Loucy (cell line): ENCODE measurements around the gene HDAC11.

ENCODE experiments used
- H2AFZ ChIP-seq: fragments of 200-600 bp; sonication (generic); 2 replicates; pipeline ENCODE4 v1.6.0; 2016; ENCODE audit warnings: antibody characterized with exemption, mild to moderate bottlenecking, low read length, moderate library complexity
- H3F3A ChIP-seq: fragments of 200-600 bp; 2 replicates; pipeline ENCODE4 v1.6.0; 2016; ENCODE audit warnings: antibody characterized with exemption, low read depth, mild to moderate bottlenecking
- H3K27me3 ChIP-seq: fragments of 200-600 bp; sonication (generic); 2 replicates; pipeline ENCODE4 v1.6.1; 2014; ENCODE audit warnings: low read length, mild to moderate bottlenecking; ENCODE audit not compliant: insufficient read depth, poor library complexity, severe bottlenecking
- H3K36me3 ChIP-seq: fragments of 200-600 bp; sonication (generic); 2 replicates; pipeline ENCODE4 v1.6.1; 2016; ENCODE audit warnings: low read length; ENCODE audit not compliant: insufficient read depth
- H3K4me1 ChIP-seq: fragments of 200-600 bp; sonication (generic); 2 replicates; pipeline ENCODE4 v1.5.1; 2014; ENCODE audit warnings: low read length, mild to moderate bottlenecking; ENCODE audit not compliant: insufficient read depth, poor library complexity, severe bottlenecking
- H3K4me2 ChIP-seq: fragments of 200-600 bp; sonication (generic); 2 replicates; pipeline ENCODE4 v1.6.0; 2014; ENCODE audit warnings: antibody characterized with exemption, low read length, low read depth, mild to moderate bottlenecking; ENCODE audit not compliant: poor library complexity, severe bottlenecking
- H3K4me3 ChIP-seq: fragments of 200-600 bp; sonication (generic); 2 replicates; pipeline ENCODE4 v1.5.1; 2014; ENCODE audit warnings: low read length, mild to moderate bottlenecking, mixed read lengths; ENCODE audit not compliant: poor library complexity, severe bottlenecking
- H3K79me2 ChIP-seq: fragments of 200-600 bp; sonication (generic); 2 replicates; pipeline ENCODE4 v1.6.1; 2014; ENCODE audit warnings: low read length; ENCODE audit not compliant: insufficient read depth
- H3K9ac ChIP-seq: fragments of 200-600 bp; sonication (generic); 2 replicates; pipeline ENCODE4 v1.6.0; 2014; ENCODE audit warnings: mild to moderate bottlenecking, low read depth, low read length, moderate library complexity; ENCODE audit not compliant: poor library complexity, severe bottlenecking
- H3K9me2 ChIP-seq: fragments of 200-600 bp; sonication (generic); replicated peaks from 2 replicates; pipeline ENCODE4 v1.6.1; 2016; ENCODE audit warnings: low read depth, low read length, mixed read lengths
- H3K9me3 ChIP-seq: fragments of 200-600 bp; sonication (generic); 2 replicates; pipeline ENCODE4 v1.6.1; 2014; ENCODE audit warnings: mild to moderate bottlenecking, antibody characterized with exemption, low read length, low read depth; ENCODE audit not compliant: insufficient read depth
- H4K20me1 ChIP-seq: fragments of 200-600 bp; sonication (generic); 2 replicates; pipeline ENCODE4 v1.6.0; 2014; ENCODE audit warnings: antibody characterized with exemption, low read length, mild to moderate bottlenecking; ENCODE audit not compliant: insufficient read depth, poor library complexity, severe bottlenecking
- EZH2phosphoT487 ChIP-seq: fragments of 200-600 bp; IDR thresholded peaks from 2 replicates; pipeline ENCODE4 v1.6.1; 2018; ENCODE audit warnings: antibody characterized with exemption, mild to moderate bottlenecking, moderate library complexity, borderline replicate concordance
- TF ChIP-seq, protein P1 (sequence below): fragments of 200-600 bp; sonication (generic); conservative IDR thresholded peaks from 2 replicates; pipeline ENCODE4 v1.5.1; 2014; ENCODE audit warnings: mild to moderate bottlenecking, antibody characterized with exemption, low read length

The HDAC11 gene

DNA sequence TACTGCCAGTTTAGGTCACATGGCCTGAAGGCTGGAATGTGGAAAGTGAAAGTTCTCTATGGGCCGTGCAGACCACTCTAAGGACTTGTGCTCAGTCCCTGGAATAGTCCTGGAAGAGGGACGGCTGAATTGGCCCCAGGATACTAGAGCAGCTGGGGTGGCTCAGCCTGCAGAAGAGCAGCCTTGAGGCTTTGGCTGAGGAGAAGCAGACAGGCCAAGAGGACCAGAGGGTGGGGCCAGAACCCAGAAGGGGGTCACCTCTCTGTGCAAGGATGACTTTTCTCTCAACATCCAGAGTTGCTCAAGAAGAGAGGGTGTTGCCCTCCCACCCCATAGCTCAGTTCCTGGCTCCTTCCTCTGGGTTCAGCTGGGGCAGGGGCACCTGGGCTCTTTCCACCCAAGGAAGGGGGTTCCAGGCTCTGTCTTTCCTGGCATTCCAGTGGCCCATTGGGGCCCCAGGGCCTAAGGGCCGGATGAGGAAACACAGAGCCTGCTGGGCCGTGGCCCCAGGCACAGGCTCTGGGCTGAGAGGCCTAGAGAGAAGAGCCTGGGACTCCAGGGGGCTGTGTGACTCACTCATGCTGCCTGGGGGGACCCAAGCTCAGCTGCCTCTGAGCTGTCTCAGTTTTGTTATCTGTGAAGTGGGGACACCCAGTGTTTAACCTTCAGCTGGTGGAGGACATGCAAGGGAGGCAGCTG, 60.3 kb downstream of the HDAC11 start:
- Histone ChIP-seq H3K9me3 (no peaks in the 10 kb centered on the region), H3K9ac (no peak overlapping the region), H3K36me3 (no peaks in the 10 kb centered on the region), H3K9me2 (no peaks in the 10 kb centered on the region), H3K79me2 (no peaks in the 10 kb centered on the region), H3K4me2 (no peak overlapping the region), H4K20me1 (no peaks in the 10 kb centered on the region), H3K27me3 (no peaks in the 10 kb centered on the region), H3K4me1 (peaks cover 25% of the 10 kb centered on the region), H2AFZ (no peak overlapping the region), H3F3A (no peaks in the 10 kb centered on the region), H3K4me3 (no peak overlapping the region)
- TF ChIP-seq EZH2phosphoT487: no peak
- TF ChIP-seq, protein P1, sequence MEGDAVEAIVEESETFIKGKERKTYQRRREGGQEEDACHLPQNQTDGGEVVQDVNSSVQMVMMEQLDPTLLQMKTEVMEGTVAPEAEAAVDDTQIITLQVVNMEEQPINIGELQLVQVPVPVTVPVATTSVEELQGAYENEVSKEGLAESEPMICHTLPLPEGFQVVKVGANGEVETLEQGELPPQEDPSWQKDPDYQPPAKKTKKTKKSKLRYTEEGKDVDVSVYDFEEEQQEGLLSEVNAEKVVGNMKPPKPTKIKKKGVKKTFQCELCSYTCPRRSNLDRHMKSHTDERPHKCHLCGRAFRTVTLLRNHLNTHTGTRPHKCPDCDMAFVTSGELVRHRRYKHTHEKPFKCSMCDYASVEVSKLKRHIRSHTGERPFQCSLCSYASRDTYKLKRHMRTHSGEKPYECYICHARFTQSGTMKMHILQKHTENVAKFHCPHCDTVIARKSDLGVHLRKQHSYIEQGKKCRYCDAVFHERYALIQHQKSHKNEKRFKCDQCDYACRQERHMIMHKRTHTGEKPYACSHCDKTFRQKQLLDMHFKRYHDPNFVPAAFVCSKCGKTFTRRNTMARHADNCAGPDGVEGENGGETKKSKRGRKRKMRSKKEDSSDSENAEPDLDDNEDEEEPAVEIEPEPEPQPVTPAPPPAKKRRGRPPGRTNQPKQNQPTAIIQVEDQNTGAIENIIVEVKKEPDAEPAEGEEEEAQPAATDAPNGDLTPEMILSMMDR: no peak

DNA sequence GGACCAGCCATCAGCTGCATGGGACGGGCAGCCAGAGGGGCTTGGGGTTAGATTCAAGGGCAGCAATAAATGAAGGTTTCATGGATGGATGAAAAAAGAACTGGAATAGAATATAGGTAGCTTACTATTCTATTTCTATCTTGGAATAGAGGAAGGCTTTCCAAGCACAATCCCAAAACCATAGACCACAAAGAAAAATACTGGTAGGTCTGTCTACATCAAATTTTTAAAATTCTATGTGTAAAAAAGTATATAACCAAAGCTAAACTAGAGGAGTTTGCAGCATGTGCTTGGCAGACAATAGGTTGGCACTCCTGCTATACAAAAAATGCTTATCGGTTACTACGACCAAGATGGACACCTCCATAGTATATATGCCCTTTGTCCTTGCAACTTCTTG, 61.6 kb downstream of the HDAC11 start:
- no peak overlapping the region for H3K4me2 ChIP-seq
- no peak overlapping the region for H3K4me3 ChIP-seq
- H3F3A ChIP-seq: no peaks in the 10 kb centered on the region
- no peaks in the 10 kb centered on the region for H4K20me1 ChIP-seq
- H3K9ac ChIP-seq: no peak overlapping the region
- no peak for TF ChIP-seq EZH2phosphoT487
- TF ChIP-seq, protein P1: no peak
- H3K9me3 ChIP-seq: no peaks in the 10 kb centered on the region
- H3K79me2 ChIP-seq: no peaks in the 10 kb centered on the region
- H3K36me3 ChIP-seq: no peaks in the 10 kb centered on the region
- no peaks in the 10 kb centered on the region for H3K9me2 ChIP-seq
- H2AFZ ChIP-seq: no peak overlapping the region
- H3K4me1 ChIP-seq: peaks cover 31% of the 10 kb centered on the region
- no peaks in the 10 kb centered on the region for H3K27me3 ChIP-seq

DNA sequence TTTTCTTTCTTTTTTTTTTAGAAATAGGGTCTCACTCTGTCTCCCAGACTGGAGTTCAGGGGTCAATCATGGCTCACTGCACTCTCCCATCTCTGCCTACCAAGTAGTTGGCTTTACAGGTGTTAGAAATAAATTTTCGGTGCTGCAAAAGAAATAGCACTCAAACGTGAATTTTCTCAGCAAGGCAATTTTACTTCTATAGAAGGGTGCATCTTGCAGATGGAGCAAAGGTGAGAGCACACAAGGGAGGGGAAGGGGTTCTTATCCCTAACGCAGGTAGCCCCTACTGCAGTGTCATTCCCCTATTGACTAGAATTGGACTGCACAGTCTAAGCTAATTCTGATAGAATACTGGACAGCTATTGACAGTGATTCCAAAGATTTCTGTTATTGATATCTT, 62.0 kb downstream of the HDAC11 start:
- no peak overlapping the region for H2AFZ ChIP-seq
- no peaks in the 10 kb centered on the region for H3K9me2 ChIP-seq
- no peak overlapping the region for H3K4me2 ChIP-seq
- no peaks in the 10 kb centered on the region for H3K36me3 ChIP-seq
- H3K9ac ChIP-seq: no peak overlapping the region
- H4K20me1 ChIP-seq: no peaks in the 10 kb centered on the region
- H3K4me3 ChIP-seq: no peak overlapping the region
- TF ChIP-seq, protein P1: no peak
- no peak for TF ChIP-seq EZH2phosphoT487
- H3K4me1 ChIP-seq: peaks cover 28% of the 10 kb centered on the region
- H3K9me3 ChIP-seq: no peaks in the 10 kb centered on the region
- H3F3A ChIP-seq: no peaks in the 10 kb centered on the region
- H3K27me3 ChIP-seq: no peaks in the 10 kb centered on the region
- no peaks in the 10 kb centered on the region for H3K79me2 ChIP-seq
